GM12878 (cell line): ENCODE results near the gene CTNNA3. TPM values are rescaled to one million over a fixed set of nuclear protein-coding genes. Genes with fewer than 3 reads are reported as not detected.

Experiments
- ATAC-seq: fragments of 200-7000 bp; cut with Tn5 transposase; 3 replicates; pipeline ENCODE4 v1.9.1; 2020; ENCODE audit warnings: mild to moderate bottlenecking, moderate library complexity
- BruUV-seq: library from RNA; stranded (reverse); fragments of 400-500 nt; replicated peaks from 2 replicates; lab custom pipeline; 2021; lab: Mats Ljungman, UMichigan
- CTCF ChIA-PET: fragments of 300-600 bp; sonication (Branson Sonifier 250); formaldehyde crosslinking; extraction: SDS; loops from one replicate; lab custom pipeline; 2021; ENCODE audit warnings: inconsistent platforms; lab: Yijun Ruan, JAX
- POLR2A ChIA-PET: fragments of 350-600 bp; formaldehyde crosslinking; extraction: SDS; loops from one replicate; lab custom pipeline; 2021; ENCODE audit warnings: inconsistent platforms; lab: Charles Lee
- RAD21 ChIA-PET: fragments of 300-600 bp; sonication (Branson Sonifier 250); formaldehyde crosslinking; loops from one replicate; lab custom pipeline; 2023; ENCODE audit warnings: antibody characterized with exemption; ENCODE audit not compliant: unreplicated experiment; lab: Charles Lee
- SMC1A ChIA-PET: fragments of 300-600 bp; sonication (Branson Sonifier 250); formaldehyde crosslinking; loops from one replicate; lab custom pipeline; 2023; ENCODE audit not compliant: unreplicated experiment, uncharacterized antibody; lab: Charles Lee
- DNase-seq: peaks from one replicate; pipeline ENCODE4 v3.0.0-alpha.2; 2011; ENCODE audit warnings: low read depth, low spot score
- FAIRE-seq: peaks from 3 replicates; lab custom pipeline; 2011; peaks lifted over from hg19 to GRCh38; lab: Jason Lieb, UNC
- H2AFZ ChIP-seq: 2 replicates; pipeline ENCODE4 v1.6.0; 2011; ENCODE audit warnings: low read depth, low read length, control low read depth; ENCODE audit not compliant: control insufficient read depth
- H3K27ac ChIP-seq: 2 replicates; pipeline ENCODE4 v1.5.1; 2011; ENCODE audit warnings: control low read depth; ENCODE audit not compliant: control insufficient read depth, insufficient read depth
- H3K27me3 ChIP-seq, 2 experiments: replicated peaks in 1 of 2; 2 replicates each; pipeline versions ENCODE4 v1.6.0 to v1.6.1; 2011; ENCODE audit warnings: low read length in 1 of 2; ENCODE audit not compliant: control insufficient read depth in 2 of 2, insufficient read depth in 2 of 2
- H3K36me3 ChIP-seq, 2 experiments: 2 replicates each; pipeline ENCODE4 v1.5.1; 2011; ENCODE audit warnings: low read length in 1 of 2; ENCODE audit not compliant: control insufficient read depth in 2 of 2, insufficient read depth in 2 of 2
- H3K4me1 ChIP-seq: 2 replicates; pipeline ENCODE4 v1.6.1; 2011; ENCODE audit warnings: mild to moderate bottlenecking, low read length, moderate library complexity, mixed read lengths; ENCODE audit not compliant: control insufficient read depth, insufficient read depth
- H3K4me2 ChIP-seq: 2 replicates; pipeline ENCODE4 v1.6.0; 2011; ENCODE audit warnings: control low read depth; ENCODE audit not compliant: control insufficient read depth, insufficient read depth
- H3K4me3 ChIP-seq: fragments of 200-600 bp; sonication (generic); 2 replicates; pipeline ENCODE4 v1.5.1; 2016
- H3K79me2 ChIP-seq: 2 replicates; pipeline ENCODE4 v1.6.0; 2011; ENCODE audit warnings: low read length; ENCODE audit not compliant: control insufficient read depth, insufficient read depth
- H3K9ac ChIP-seq: 2 replicates; pipeline ENCODE4 v1.8.0; 2011; ENCODE audit warnings: low read length, control low read depth, mixed read lengths; ENCODE audit not compliant: control insufficient read depth, insufficient read depth
- H3K9me3 ChIP-seq: replicated peaks from 3 replicates; pipeline ENCODE4 v1.5.1; 2011; ENCODE audit warnings: mild to moderate bottlenecking, low read length; ENCODE audit not compliant: control insufficient read depth, insufficient read depth
- H4K20me1 ChIP-seq: 2 replicates; pipeline ENCODE4 v1.6.0; 2011; ENCODE audit not compliant: control insufficient read depth, insufficient read depth
- CBX3 ChIP-seq: fragments of 200-600 bp; sonication (generic); IDR thresholded peaks from 2 replicates; pipeline ENCODE4 v1.6.1; 2016; ENCODE audit warnings: low read depth, borderline replicate concordance
- CEBPB ChIP-seq, 2 experiments: fragments of 150-350 bp in 1 of 2; IDR thresholded peaks; 2 replicates each; pipeline ENCODE4 v1.6.1; 2012 to 2014; ENCODE audit warnings: low read depth in 2 of 2, low read length in 2 of 2, borderline replicate concordance in 1 of 2, inconsistent platforms in 1 of 2
- CHD1 ChIP-seq: IDR thresholded peaks from 2 replicates; pipeline ENCODE4 v1.6.1; 2012; ENCODE audit warnings: low read depth, low read length, improper control_type of control experiment
- CHD2 ChIP-seq: IDR thresholded peaks from 2 replicates; pipeline ENCODE4 v1.6.1; 2011; ENCODE audit warnings: low read depth, low read length, improper control_type of control experiment, borderline replicate concordance
- GABPA ChIP-seq: IDR thresholded peaks from 2 replicates; pipeline ENCODE4 v1.6.1; 2014; ENCODE audit warnings: antibody characterized with exemption, low read depth, mild to moderate bottlenecking, inconsistent platforms
- IKZF2 ChIP-seq, 2 experiments: fragments of 450-650 bp; IDR thresholded peaks; 2 replicates each; pipeline ENCODE4 v1.6.1; 2017; ENCODE audit warnings: mild to moderate bottlenecking in 2 of 2, moderate library complexity in 2 of 2
- KDM1A ChIP-seq: fragments of 200-600 bp; sonication (generic); IDR thresholded peaks from 2 replicates; pipeline ENCODE4 v1.6.1; 2016; ENCODE audit warnings: borderline replicate concordance
- NR2C2 ChIP-seq: IDR thresholded peaks from 2 replicates; pipeline ENCODE4 v1.6.1; 2011; ENCODE audit warnings: borderline replicate concordance, low read depth; ENCODE audit not compliant: control insufficient read depth, insufficient read length
- PBX3 ChIP-seq: IDR thresholded peaks from 2 replicates; pipeline ENCODE4 v1.6.1; 2011; ENCODE audit warnings: mild to moderate bottlenecking, low read depth, low read length, moderate library complexity; ENCODE audit not compliant: insufficient replicate concordance
- POLR2A ChIP-seq: IDR thresholded peaks from 2 replicates; pipeline ENCODE4 v1.6.1; 2011; ENCODE audit warnings: low read depth, mild to moderate bottlenecking, low read length
- SUZ12 ChIP-seq: fragments of 200-600 bp; sonication (generic); IDR thresholded peaks from one replicate; pipeline ENCODE4 v1.6.1; 2018; ENCODE audit warnings: antibody characterized with exemption, mild to moderate bottlenecking; ENCODE audit not compliant: unreplicated experiment
- ZBED1 ChIP-seq: IDR thresholded peaks from 2 replicates; pipeline ENCODE4 v1.6.1; 2016; ENCODE audit warnings: borderline replicate concordance
- WGBS: methylation state at CpG from one replicate; pipeline ENCODE4 v1.1.6; 2016; ENCODE audit warnings: low lambda C conversion rate; ENCODE audit not compliant: insufficient replicate concordance, insufficient coverage; ENCODE audit errors: missing lambda C conversion rate; 5-methylcytosine and 5-hydroxymethylcytosine counted together
- in situ Hi-C: fragments of 300-500 bp; cut with MboI; formaldehyde crosslinking; loops from 9 replicates; pipeline ENCODE4 v1.14.3; 2018; ENCODE audit warnings: mixed read lengths
- intact Hi-C: fragments of 100-400 bp; cut with micrococcal nuclease; formaldehyde crosslinking; loops from one replicate; pipeline ENCODE4 v1.14.2; 2022; ENCODE audit not compliant: unreplicated experiment
- polyA plus RNA-seq, 11 experiments: library from polyadenylated mRNA; depleted of rRNA in 4 of 11; unstranded in 6 of 11; stranded (reverse) in 5 of 11; fragments of >200 nt; fragmentation: Nextera tagmentation in 4 of 11; fragmentation: Illumina TruSeq in 1 of 11; extraction: Ambion mirVana in 4 of 11; extraction: Trizol in 1 of 11; gene quantifications; 1 replicate in 1 of 11; 2 replicates in 10 of 11; pipeline versions ENCODE4 v1.2.1 to v1.2.3, GENCODE V29; 2011 to 2016; ENCODE audit warnings: inconsistent platforms in 2 of 11, missing spikeins in 2 of 11, low read depth in 1 of 11
- total RNA-seq, 4 experiments: library from RNA; depleted of rRNA in 3 of 4; stranded (reverse); fragments of >200 nt in 3 of 4; fragmentation: Illumina TruSeq in 1 of 4; extraction: Trizol in 1 of 4; gene quantifications; 2 replicates each; pipeline versions ENCODE4 v1.2.1 to v1.2.3, GENCODE V29; 2013 to 2021
- TF ChIP-seq, protein P1 (sequence below): fragments of 150-350 bp; IDR thresholded peaks from 2 replicates; pipeline ENCODE4 v1.6.1; 2014; ENCODE audit warnings: mild to moderate bottlenecking, low read depth, low read length
- TF ChIP-seq, protein P2 (sequence below): IDR thresholded peaks from 2 replicates; pipeline ENCODE4 v1.6.1; 2012; ENCODE audit warnings: improper control_type of control experiment, low read depth, low read length; ENCODE audit not compliant: insufficient replicate concordance
- TF ChIP-seq, protein P3 (sequence below): IDR thresholded peaks from 2 replicates; pipeline ENCODE4 v1.6.1; 2012; ENCODE audit warnings: low read depth, low read length, improper control_type of control experiment

CTNNA3 gene
- total and polyA plus RNA-seq, 10 of the 15 experiments (the other 5 are each of a cell fraction or from before 2014, with no cell fraction given), result under 0.01 to 4.5 (median 0.22) TPM; not detected in 2

DNA sequence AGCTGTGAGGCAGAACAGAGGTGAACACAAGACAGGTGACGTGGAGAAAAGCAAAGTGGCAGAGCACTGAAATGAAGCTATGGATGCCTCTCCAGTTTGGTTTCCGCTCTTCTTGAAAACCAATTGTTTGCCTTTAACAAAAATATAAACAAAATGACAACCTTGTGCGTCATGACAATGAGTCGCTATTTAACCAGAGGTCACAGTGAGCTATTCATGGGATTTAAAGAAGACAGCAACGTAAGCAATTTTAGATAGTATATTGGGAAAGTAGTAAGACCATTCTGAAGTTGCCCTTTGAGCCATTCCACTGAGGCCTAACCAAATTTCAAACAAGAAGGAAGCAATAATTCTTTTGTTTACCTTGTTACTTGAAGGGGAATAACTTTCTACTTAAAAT, 785.3 kb downstream of the CTNNA3 start:
- Histone ChIP-seq H3K9me3 (no peaks in the 10 kb centered on the region), H3K4me2 (no peak overlapping the region), H3K4me1 (no peaks in the 10 kb centered on the region), H2AFZ (no peak overlapping the region), H4K20me1 (no peaks in the 10 kb centered on the region), H3K9ac (no peak overlapping the region), H3K27me3 (no peaks in the 10 kb centered on the region), H3K36me3 (no peaks in the 10 kb centered on the region), H3K27ac (no peak overlapping the region), H3K4me3 (no peak overlapping the region), H3K79me2 (no peaks in the 10 kb centered on the region)
- ChIA-PET POLR2A (no interaction called here), CTCF (no interaction called here), SMC1A (interaction anchor here (0.6 kb wide), 1 partner anchor 59 kb away, joined by 3 read pairs; no protein-coding TSS in a partner anchor), RAD21 (no interaction called here)
- DNase-seq (no peak), ATAC-seq (no peak), FAIRE-seq (no peak)
- no TSS peak for BruUV-seq
- WGBS, result 33% methylated on average over 5 of the region's 5 CpGs
- in situ Hi-C loops (no loop called here), intact Hi-C loops (no loop called here)
- no peak for TF ChIP-seq CHD2
- TF ChIP-seq, protein P1, sequence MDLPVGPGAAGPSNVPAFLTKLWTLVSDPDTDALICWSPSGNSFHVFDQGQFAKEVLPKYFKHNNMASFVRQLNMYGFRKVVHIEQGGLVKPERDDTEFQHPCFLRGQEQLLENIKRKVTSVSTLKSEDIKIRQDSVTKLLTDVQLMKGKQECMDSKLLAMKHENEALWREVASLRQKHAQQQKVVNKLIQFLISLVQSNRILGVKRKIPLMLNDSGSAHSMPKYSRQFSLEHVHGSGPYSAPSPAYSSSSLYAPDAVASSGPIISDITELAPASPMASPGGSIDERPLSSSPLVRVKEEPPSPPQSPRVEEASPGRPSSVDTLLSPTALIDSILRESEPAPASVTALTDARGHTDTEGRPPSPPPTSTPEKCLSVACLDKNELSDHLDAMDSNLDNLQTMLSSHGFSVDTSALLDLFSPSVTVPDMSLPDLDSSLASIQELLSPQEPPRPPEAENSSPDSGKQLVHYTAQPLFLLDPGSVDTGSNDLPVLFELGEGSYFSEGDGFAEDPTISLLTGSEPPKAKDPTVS, result no peak
- TF ChIP-seq CBX3, result no peak
- no peak for TF ChIP-seq GABPA
- no peak for TF ChIP-seq CEBPB (IDR thresholded peaks at IDR 0.05; ENCODE audit: borderline replicate concordance in 1 of 2, low read depth in 2 of 2, low read length in 2 of 2)
- TF ChIP-seq NR2C2, result no peak
- TF ChIP-seq POLR2A, result no peak
- no peak for TF ChIP-seq CHD1
- TF ChIP-seq, protein P2, sequence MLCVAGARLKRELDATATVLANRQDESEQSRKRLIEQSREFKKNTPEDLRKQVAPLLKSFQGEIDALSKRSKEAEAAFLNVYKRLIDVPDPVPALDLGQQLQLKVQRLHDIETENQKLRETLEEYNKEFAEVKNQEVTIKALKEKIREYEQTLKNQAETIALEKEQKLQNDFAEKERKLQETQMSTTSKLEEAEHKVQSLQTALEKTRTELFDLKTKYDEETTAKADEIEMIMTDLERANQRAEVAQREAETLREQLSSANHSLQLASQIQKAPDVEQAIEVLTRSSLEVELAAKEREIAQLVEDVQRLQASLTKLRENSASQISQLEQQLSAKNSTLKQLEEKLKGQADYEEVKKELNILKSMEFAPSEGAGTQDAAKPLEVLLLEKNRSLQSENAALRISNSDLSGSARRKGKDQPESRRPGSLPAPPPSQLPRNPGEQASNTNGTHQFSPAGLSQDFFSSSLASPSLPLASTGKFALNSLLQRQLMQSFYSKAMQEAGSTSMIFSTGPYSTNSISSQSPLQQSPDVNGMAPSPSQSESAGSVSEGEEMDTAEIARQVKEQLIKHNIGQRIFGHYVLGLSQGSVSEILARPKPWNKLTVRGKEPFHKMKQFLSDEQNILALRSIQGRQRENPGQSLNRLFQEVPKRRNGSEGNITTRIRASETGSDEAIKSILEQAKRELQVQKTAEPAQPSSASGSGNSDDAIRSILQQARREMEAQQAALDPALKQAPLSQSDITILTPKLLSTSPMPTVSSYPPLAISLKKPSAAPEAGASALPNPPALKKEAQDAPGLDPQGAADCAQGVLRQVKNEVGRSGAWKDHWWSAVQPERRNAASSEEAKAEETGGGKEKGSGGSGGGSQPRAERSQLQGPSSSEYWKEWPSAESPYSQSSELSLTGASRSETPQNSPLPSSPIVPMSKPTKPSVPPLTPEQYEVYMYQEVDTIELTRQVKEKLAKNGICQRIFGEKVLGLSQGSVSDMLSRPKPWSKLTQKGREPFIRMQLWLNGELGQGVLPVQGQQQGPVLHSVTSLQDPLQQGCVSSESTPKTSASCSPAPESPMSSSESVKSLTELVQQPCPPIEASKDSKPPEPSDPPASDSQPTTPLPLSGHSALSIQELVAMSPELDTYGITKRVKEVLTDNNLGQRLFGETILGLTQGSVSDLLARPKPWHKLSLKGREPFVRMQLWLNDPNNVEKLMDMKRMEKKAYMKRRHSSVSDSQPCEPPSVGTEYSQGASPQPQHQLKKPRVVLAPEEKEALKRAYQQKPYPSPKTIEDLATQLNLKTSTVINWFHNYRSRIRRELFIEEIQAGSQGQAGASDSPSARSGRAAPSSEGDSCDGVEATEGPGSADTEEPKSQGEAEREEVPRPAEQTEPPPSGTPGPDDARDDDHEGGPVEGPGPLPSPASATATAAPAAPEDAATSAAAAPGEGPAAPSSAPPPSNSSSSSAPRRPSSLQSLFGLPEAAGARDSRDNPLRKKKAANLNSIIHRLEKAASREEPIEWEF, result no peak
- no peak for TF ChIP-seq KDM1A
- no peak for TF ChIP-seq IKZF2 (IDR thresholded peaks at IDR 0.05)
- TF ChIP-seq ZBED1, result no peak
- TF ChIP-seq SUZ12, result no peak
- TF ChIP-seq, protein P3, sequence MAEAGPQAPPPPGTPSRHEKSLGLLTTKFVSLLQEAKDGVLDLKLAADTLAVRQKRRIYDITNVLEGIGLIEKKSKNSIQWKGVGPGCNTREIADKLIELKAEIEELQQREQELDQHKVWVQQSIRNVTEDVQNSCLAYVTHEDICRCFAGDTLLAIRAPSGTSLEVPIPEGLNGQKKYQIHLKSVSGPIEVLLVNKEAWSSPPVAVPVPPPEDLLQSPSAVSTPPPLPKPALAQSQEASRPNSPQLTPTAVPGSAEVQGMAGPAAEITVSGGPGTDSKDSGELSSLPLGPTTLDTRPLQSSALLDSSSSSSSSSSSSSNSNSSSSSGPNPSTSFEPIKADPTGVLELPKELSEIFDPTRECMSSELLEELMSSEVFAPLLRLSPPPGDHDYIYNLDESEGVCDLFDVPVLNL, result no peak
- TF ChIP-seq PBX3, result no peak
